Hepatocyte (in vitro differentiated cells): Measurements from ENCODE around the gene LHFPL3. TPM values are rescaled to one million over a fixed set of nuclear protein-coding genes. Genes with fewer than 3 reads are reported as not detected.

ENCODE experiments used
- DNase-seq: peaks from one replicate; pipeline ENCODE4 v3.0.0-alpha.2; 2016; ENCODE audit warnings: low spot score
- H2AFZ ChIP-seq: fragments of 200-600 bp; sonication (generic); 2 replicates; pipeline ENCODE4 v1.6.0; 2016; ENCODE audit warnings: antibody characterized with exemption, mild to moderate bottlenecking
- H3K27ac ChIP-seq: fragments of 200-600 bp; sonication (generic); 2 replicates; pipeline ENCODE4 v1.5.1; 2016; ENCODE audit warnings: mild to moderate bottlenecking
- H3K27me3 ChIP-seq: fragments of 200-600 bp; sonication (generic); 2 replicates; pipeline ENCODE4 v1.6.1; 2016
- H3K36me3 ChIP-seq: fragments of 200-600 bp; sonication (generic); replicated peaks from 2 replicates; pipeline ENCODE4 v1.5.1; 2016; ENCODE audit warnings: low read depth; ENCODE audit not compliant: insufficient read depth
- H3K4me1 ChIP-seq: fragments of 200-600 bp; sonication (generic); 2 replicates; pipeline ENCODE4 v1.5.1; 2016; ENCODE audit warnings: mild to moderate bottlenecking, moderate library complexity; ENCODE audit not compliant: insufficient read depth
- H3K4me2 ChIP-seq: fragments of 200-600 bp; sonication (generic); 2 replicates; pipeline ENCODE4 v1.6.0; 2016
- H3K4me3 ChIP-seq: fragments of 200-600 bp; sonication (generic); 2 replicates; pipeline ENCODE4 v1.5.1; 2016; ENCODE audit warnings: mild to moderate bottlenecking
- H3K79me2 ChIP-seq: fragments of 200-600 bp; sonication (generic); 2 replicates; pipeline ENCODE4 v1.6.0; 2017; ENCODE audit warnings: mild to moderate bottlenecking
- H3K9me2 ChIP-seq: fragments of 200-600 bp; sonication (generic); replicated peaks from 2 replicates; pipeline ENCODE4 v1.6.0; 2017; ENCODE audit warnings: mild to moderate bottlenecking; ENCODE audit not compliant: insufficient read depth
- H3K9me3 ChIP-seq: fragments of 200-600 bp; sonication (generic); 2 replicates; pipeline ENCODE4 v1.5.1; 2016; ENCODE audit warnings: low read depth, mild to moderate bottlenecking
- H4K20me1 ChIP-seq: fragments of 200-600 bp; sonication (generic); 2 replicates; pipeline ENCODE4 v1.6.0; 2016; ENCODE audit warnings: mild to moderate bottlenecking; ENCODE audit not compliant: insufficient read depth, poor library complexity, severe bottlenecking
- CTCF ChIP-seq: fragments of 200-600 bp; sonication (generic); IDR thresholded peaks from 2 replicates; pipeline ENCODE4 v1.5.1; 2016; ENCODE audit warnings: antibody characterized with exemption, mild to moderate bottlenecking; ENCODE audit not compliant: poor library complexity
- EZH2 ChIP-seq: fragments of 200-600 bp; sonication (generic); IDR thresholded peaks from 2 replicates; pipeline ENCODE4 v1.6.1; 2016; ENCODE audit warnings: antibody characterized with exemption, mild to moderate bottlenecking, borderline replicate concordance
- EZH2phosphoT487 ChIP-seq: fragments of 200-600 bp; sonication (generic); IDR thresholded peaks from one replicate; pipeline ENCODE4 v1.6.1; 2018; ENCODE audit warnings: antibody characterized with exemption, mild to moderate bottlenecking, low read depth, moderate library complexity; ENCODE audit not compliant: unreplicated experiment, severe bottlenecking
- WGBS: methylation state at CpG from one replicate; pipeline ENCODE4 v1.1.6; 2016; ENCODE audit warnings: low lambda C conversion rate; ENCODE audit errors: missing lambda C conversion rate; 5-methylcytosine and 5-hydroxymethylcytosine counted together
- polyA plus RNA-seq: library from polyadenylated mRNA; unstranded; fragments of >200 nt; fragmentation: Nextera tagmentation; extraction: Ambion mirVana; gene quantifications from 2 replicates; pipeline ENCODE4 v1.2.1, GENCODE V29; 2016
- total RNA-seq: library from RNA; depleted of rRNA; stranded (reverse); fragments of >200 nt; gene quantifications from 2 replicates; pipeline ENCODE4 v1.2.3, GENCODE V29; 2014

LHFPL3 gene
- total and polyA plus RNA-seq, 2 experiments from 2014 or later = not detected

- no peak for TF ChIP-seq CTCF
- no peak for TF ChIP-seq EZH2
- TF ChIP-seq EZH2phosphoT487 = no peak
- WGBS = 59% methylated on average over 3 of the region's 3 CpGs
- H3K27ac ChIP-seq = no peak overlapping the region
Measured at GRCh38 chr7:104480529-104480928, 152.1 kb downstream of the LHFPL3 start.

GRCh38 chr7:104482362-104483037 lies 154.1 kb downstream of the LHFPL3 start:
- H3K4me2 ChIP-seq = no peak overlapping the region
- TF ChIP-seq CTCF (no peak), EZH2phosphoT487 (no peak), EZH2 (no peak)
- 85% methylated on average over 6 of the region's 6 CpGs for WGBS
- no peaks in the 10 kb centered on the region for H4K20me1 ChIP-seq
- H3K4me1 ChIP-seq = no peaks in the 10 kb centered on the region
- H3K9me2 ChIP-seq = no peaks in the 10 kb centered on the region
- H3K79me2 ChIP-seq = no peaks in the 10 kb centered on the region
- no peak overlapping the region for H3K27ac ChIP-seq
- no peak overlapping the region for H2AFZ ChIP-seq
- H3K9me3 ChIP-seq = no peaks in the 10 kb centered on the region
- no peaks in the 10 kb centered on the region for H3K36me3 ChIP-seq
- H3K27me3 ChIP-seq = no peaks in the 10 kb centered on the region
- no peak for DNase-seq
- H3K4me3 ChIP-seq = no peak overlapping the region

More at GRCh38 chr7:104480529-104480928, 152.1 kb downstream of the LHFPL3 start:
- Histone ChIP-seq H3K27me3 (no peaks in the 10 kb centered on the region), H3K4me2 (no peak overlapping the region), H3K79me2 (no peaks in the 10 kb centered on the region), H4K20me1 (no peaks in the 10 kb centered on the region), H3K9me2 (no peaks in the 10 kb centered on the region), H2AFZ (no peak overlapping the region), H3K4me3 (no peak overlapping the region), H3K4me1 (no peaks in the 10 kb centered on the region), H3K9me3 (no peaks in the 10 kb centered on the region), H3K36me3 (no peaks in the 10 kb centered on the region)
- no peak for DNase-seq

- H3K27ac ChIP-seq = no peak overlapping the region
- H2AFZ ChIP-seq = no peak overlapping the region
- H3K27me3 ChIP-seq = no peaks in the 10 kb centered on the region
- H3K4me2 ChIP-seq = no peak overlapping the region
- H3K4me1 ChIP-seq = no peaks in the 10 kb centered on the region
- no peaks in the 10 kb centered on the region for H4K20me1 ChIP-seq
- 61% methylated on average over 1 of the region's 1 CpG for WGBS
- no peaks in the 10 kb centered on the region for H3K36me3 ChIP-seq
- no peak for DNase-seq
- TF ChIP-seq EZH2phosphoT487 (no peak), EZH2 (no peak), CTCF (no peak)
- no peak overlapping the region for H3K4me3 ChIP-seq
- H3K9me3 ChIP-seq = no peaks in the 10 kb centered on the region
- no peaks in the 10 kb centered on the region for H3K9me2 ChIP-seq
- no peaks in the 10 kb centered on the region for H3K79me2 ChIP-seq
Measured at GRCh38 chr7:104486931-104487330, 158.5 kb downstream of the LHFPL3 start.

GRCh38 chr7:104487642-104488041 lies 159.2 kb downstream of the LHFPL3 start:
- TF ChIP-seq EZH2 (no peak), CTCF (no peak), EZH2phosphoT487 (no peak)
- WGBS = 28% methylated on average over 1 of the region's 1 CpG
- H3K4me3 ChIP-seq = no peak overlapping the region
- no peak for DNase-seq
- H3K4me2 ChIP-seq = no peak overlapping the region
- H3K27ac ChIP-seq = no peak overlapping the region
- H3K27me3 ChIP-seq = no peaks in the 10 kb centered on the region
- H3K79me2 ChIP-seq = no peaks in the 10 kb centered on the region
- H3K9me2 ChIP-seq = no peaks in the 10 kb centered on the region
- H3K4me1 ChIP-seq = no peaks in the 10 kb centered on the region
- H3K9me3 ChIP-seq = no peaks in the 10 kb centered on the region
- no peak overlapping the region for H2AFZ ChIP-seq
- H3K36me3 ChIP-seq = no peaks in the 10 kb centered on the region
- H4K20me1 ChIP-seq = no peaks in the 10 kb centered on the region
